Naive thymus-derived CD4-positive, alpha-beta T cell (primary cell): ENCODE data around the gene NRSN1. TPM values are rescaled to one million over a fixed set of nuclear protein-coding genes. Genes with fewer than 3 reads are reported as not detected.

ENCODE experiments used
- ATAC-seq: fragments of 150-1000 bp; cut with Tn5 transposase; 2 replicates; pipeline ENCODE4 v1.10.0; 2021; ENCODE audit warnings: mild to moderate bottlenecking, moderate library complexity
- CTCF ChIA-PET: fragments of 350-600 bp; sonication (Branson Sonifier 250); formaldehyde crosslinking; loops from one replicate; lab custom pipeline; 2021; ENCODE audit warnings: antibody characterized with exemption; lab: Charles Lee
- POLR2A ChIA-PET: fragments of 350-600 bp; sonication (Branson Sonifier 250); formaldehyde crosslinking; loops from one replicate; lab custom pipeline; 2021; ENCODE audit warnings: antibody characterized with exemption, inconsistent platforms; lab: Charles Lee
- DNase-seq, 9 donors: peaks; one replicate each; pipeline versions ENCODE4 v3.0.0 to v3.0.0-alpha.2; 2020 to 2022; ENCODE audit warnings: mixed read lengths in 1 of 9
- H3K27ac ChIP-seq: one replicate; pipeline ENCODE4 v1.7.0; 2013; ENCODE audit warnings: mild to moderate bottlenecking, low read depth, low read length, moderate library complexity
- H3K27me3 ChIP-seq, 2 donors: one replicate each; pipeline ENCODE4 v1.7.0; 2013; ENCODE audit warnings: low read length in 2 of 2, mild to moderate bottlenecking in 2 of 2, moderate library complexity in 2 of 2; ENCODE audit not compliant: control insufficient read depth in 2 of 2, insufficient read depth in 2 of 2
- H3K36me3 ChIP-seq, 3 experiments: 1 replicate in 2 of 3; 2 replicates in 1 of 3; pipeline ENCODE4 v1.7.0; 2013; ENCODE audit warnings: low read length in 3 of 3, mild to moderate bottlenecking in 3 of 3, moderate library complexity in 1 of 3; ENCODE audit not compliant: insufficient read depth in 3 of 3, control insufficient read depth in 2 of 3
- H3K4me1 ChIP-seq, 2 donors: one replicate each; pipeline ENCODE4 v1.7.0; 2013; ENCODE audit warnings: low read length in 2 of 2, mild to moderate bottlenecking in 2 of 2, moderate library complexity in 1 of 2; ENCODE audit not compliant: control insufficient read depth in 2 of 2, insufficient read depth in 2 of 2
- H3K4me3 ChIP-seq: 2 replicates; pipeline ENCODE4 v1.7.0; 2013; ENCODE audit warnings: mild to moderate bottlenecking, low read length
- H3K9me3 ChIP-seq, 3 experiments: 1 replicate in 2 of 3; 2 replicates in 1 of 3; pipeline ENCODE4 v1.7.0; 2013; ENCODE audit warnings: low read length in 3 of 3; ENCODE audit not compliant: control insufficient read depth in 2 of 3
- H3K27ac Mint-ChIP-seq, 9 donors: one replicate each; pipeline ENCODE4 v1.8.0; 2020 to 2022; ENCODE audit warnings: mixed read lengths in 9 of 9, mild to moderate bottlenecking in 8 of 9, moderate library complexity in 5 of 9, inconsistent platforms in 2 of 9
- H3K27me3 Mint-ChIP-seq, 5 donors: one replicate each; pipeline ENCODE4 v1.8.0; 2021 to 2022; ENCODE audit warnings: mixed read lengths in 5 of 5, mild to moderate bottlenecking in 1 of 5
- H3K36me3 Mint-ChIP-seq, 5 donors: one replicate each; pipeline ENCODE4 v1.8.0; 2020 to 2022; ENCODE audit warnings: mixed read lengths in 5 of 5, mild to moderate bottlenecking in 3 of 5, inconsistent platforms in 1 of 5
- H3K4me1 Mint-ChIP-seq, 7 donors: one replicate each; pipeline ENCODE4 v1.8.0; 2020 to 2022; ENCODE audit warnings: mixed read lengths in 7 of 7, mild to moderate bottlenecking in 3 of 7, inconsistent platforms in 1 of 7
- H3K4me3 Mint-ChIP-seq, 10 donors: one replicate each; pipeline ENCODE4 v1.8.0; 2020 to 2022; ENCODE audit warnings: mild to moderate bottlenecking in 10 of 10, mixed read lengths in 10 of 10, moderate library complexity in 6 of 10, inconsistent platforms in 2 of 10
- H3K9me3 Mint-ChIP-seq, 11 donors: one replicate each; pipeline ENCODE4 v1.8.0; 2020 to 2022; ENCODE audit warnings: mixed read lengths in 11 of 11, mild to moderate bottlenecking in 4 of 11, inconsistent platforms in 1 of 11, moderate library complexity in 1 of 11
- intact Hi-C, 2 donors: fragments of 100-400 bp; cut with micrococcal nuclease; formaldehyde crosslinking; loops; one replicate each; pipeline ENCODE4 v1.15.1; 2023
- polyA plus RNA-seq, 2 donors: library from polyadenylated mRNA; unstranded; fragments of 300-500 nt; fragmentation: Illumina TruSeq; gene quantifications; one replicate each; pipeline ENCODE4 v1.2.3, GENCODE V29; 2021
- total RNA-seq, 6 experiments: library from RNA in 5 of 6; stranded (reverse) in 5 of 6; gene quantifications; 1 replicate in 5 of 6; 2 replicates in 1 of 6; pipeline ENCODE4 v1.2.3 and lab custom pipeline; 2021 to 2026

Gene NRSN1
- total and polyA plus RNA-seq, 7 experiments from 2014 or later = not detected

- Histone ChIP-seq H3K4me3 (no peak overlapping the region), H3K36me3 (no peaks in the 10 kb centered on the region), H3K27me3 (no peaks in the 10 kb centered on the region), H3K27ac (no peak overlapping the region), H3K9me3 (no peaks in the 10 kb centered on the region), H3K4me1 (no peaks in the 10 kb centered on the region)
- POLR2A ChIA-PET = no interaction called here
- CTCF ChIA-PET = no interaction called here
- H3K27ac Mint-ChIP-seq = no peak overlapping the region
- H3K9me3 Mint-ChIP-seq = peaks cover 0 to 6% (median 0%) of the 10 kb centered on the region in 11 donors
- no peaks in the 10 kb centered on the region for H3K4me1 Mint-ChIP-seq
- intact Hi-C loops = no loop called here
- DNase-seq = no peak
- ATAC-seq = no peak
- no peak overlapping the region for H3K4me3 Mint-ChIP-seq
- peaks cover 0 to 28% (median 5%) of the 10 kb centered on the region in 5 donors for H3K27me3 Mint-ChIP-seq
- H3K36me3 Mint-ChIP-seq = no peaks in the 10 kb centered on the region
Measured at GRCh38 chr6:24110417-24110816, 15.6 kb upstream of the NRSN1 start.

DNA sequence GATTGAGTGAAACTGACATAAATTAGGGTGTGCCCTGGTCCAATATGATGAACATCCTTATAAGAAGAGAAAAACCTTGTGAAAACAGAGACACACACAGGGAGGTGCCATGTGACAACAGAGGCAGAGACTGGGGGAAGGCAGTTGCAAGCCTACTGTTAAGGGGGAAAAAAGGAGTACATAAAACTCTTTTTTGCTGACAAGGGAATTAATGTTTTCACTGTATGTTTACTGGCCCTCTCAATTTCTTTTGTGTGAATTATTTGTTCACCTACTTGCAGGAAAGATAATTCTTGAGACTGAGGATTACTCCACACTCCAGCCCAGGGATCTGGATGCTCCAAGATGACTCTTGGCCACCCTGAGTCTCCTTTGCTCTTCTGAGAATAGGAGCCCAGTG, 12.1 kb upstream of the NRSN1 start:
- DNase-seq (no peak), ATAC-seq (no peak)
- Histone ChIP-seq H3K4me1 (no peaks in the 10 kb centered on the region), H3K9me3 (no peaks in the 10 kb centered on the region), H3K36me3 (no peaks in the 10 kb centered on the region), H3K4me3 (no peak overlapping the region), H3K27ac (no peak overlapping the region), H3K27me3 (no peaks in the 10 kb centered on the region)
- Mint-ChIP-seq H3K27me3 (peaks cover 0 to 13% (median 0%) of the 10 kb centered on the region in 5 donors), H3K4me1 (no peaks in the 10 kb centered on the region), H3K9me3 (peaks cover 0 to 6% (median 0%) of the 10 kb centered on the region in 11 donors), H3K36me3 (no peaks in the 10 kb centered on the region), H3K27ac (no peak overlapping the region), H3K4me3 (no peak overlapping the region)
- intact Hi-C loops = no loop called here
- POLR2A ChIA-PET = no interaction called here
- CTCF ChIA-PET = no interaction called here

DNA sequence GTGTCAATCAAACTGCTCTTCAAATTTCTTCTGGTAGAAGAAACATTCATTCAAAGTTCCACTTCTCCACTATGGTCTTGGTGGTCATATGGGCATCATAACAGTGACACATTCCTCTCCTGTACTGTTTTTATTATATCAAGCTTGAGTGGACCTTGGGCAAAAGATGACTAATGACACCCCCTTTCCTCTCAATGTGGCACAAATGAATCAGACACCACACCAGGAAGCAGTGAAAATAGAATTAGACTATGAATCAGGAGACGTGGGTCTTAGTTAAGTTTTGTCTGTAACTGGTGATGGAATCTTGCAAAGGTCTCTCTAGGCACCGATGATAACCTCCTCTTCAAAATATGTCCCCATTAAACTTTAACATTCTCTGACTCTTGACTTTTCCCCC, 9.0 kb upstream of the NRSN1 start:
- no peaks in the 10 kb centered on the region for H3K36me3 ChIP-seq
- H3K27ac Mint-ChIP-seq = no peak overlapping the region
- no peaks in the 10 kb centered on the region for H3K9me3 ChIP-seq
- CTCF ChIA-PET = no interaction called here
- no peaks in the 10 kb centered on the region for H3K27me3 ChIP-seq
- ATAC-seq (no peak), DNase-seq (no peak)
- peaks cover 0 to 8% (median 0%) of the 10 kb centered on the region in 11 donors for H3K9me3 Mint-ChIP-seq
- no peak overlapping the region for H3K4me3 ChIP-seq
- intact Hi-C loops = no loop called here
- no peaks in the 10 kb centered on the region for H3K4me1 ChIP-seq
- no peak overlapping the region for H3K4me3 Mint-ChIP-seq
- no peaks in the 10 kb centered on the region for H3K4me1 Mint-ChIP-seq
- peaks cover 0 to 16% (median 9%) of the 10 kb centered on the region in 5 donors for H3K27me3 Mint-ChIP-seq
- H3K36me3 Mint-ChIP-seq = no peaks in the 10 kb centered on the region
- no peak overlapping the region for H3K27ac ChIP-seq
- POLR2A ChIA-PET = no interaction called here

DNA sequence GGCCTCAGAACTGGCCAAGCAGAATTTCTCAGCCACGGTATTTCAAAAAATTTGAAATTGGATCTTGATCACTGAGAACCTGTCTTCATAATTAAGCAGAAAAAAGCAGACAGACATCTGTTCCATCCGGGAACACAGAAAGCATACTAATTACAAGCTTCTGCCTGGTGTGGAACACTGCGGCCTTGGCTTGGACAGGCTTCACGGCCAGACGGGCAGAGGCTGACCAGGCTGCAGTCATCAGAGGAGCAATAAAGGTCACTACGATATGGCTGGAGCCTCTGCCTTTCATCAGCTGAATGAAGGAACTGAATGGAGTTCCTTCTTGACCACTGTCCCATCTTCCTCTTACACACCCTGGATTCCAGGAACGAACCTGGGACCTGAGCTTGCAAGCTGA, 3.9 kb upstream of the NRSN1 start:
- no peak overlapping the region for H3K4me3 ChIP-seq
- peaks cover 0 to 4% (median 0%) of the 10 kb centered on the region in 5 donors for H3K36me3 Mint-ChIP-seq
- H3K27me3 Mint-ChIP-seq = peaks cover 12 to 56% (median 40%) of the 10 kb centered on the region in 5 donors
- peaks cover 0 to 17% (median 8%) of the 10 kb centered on the region in 11 donors for H3K9me3 Mint-ChIP-seq
- intact Hi-C loops = no loop called here
- H3K4me1 ChIP-seq = no peaks in the 10 kb centered on the region
- peak overlapping the region in 1 of 9 donors; percentile 16 for H3K27ac Mint-ChIP-seq
- ChIA-PET POLR2A (no interaction called here), CTCF (no interaction called here)
- no peaks in the 10 kb centered on the region for H3K36me3 ChIP-seq
- no peaks in the 10 kb centered on the region for H3K27me3 ChIP-seq
- H3K4me3 Mint-ChIP-seq = no peak overlapping the region
- DNase-seq (no peak), ATAC-seq (no peak)
- peaks cover 0 to 5% (median 0%) of the 10 kb centered on the region in 7 donors for H3K4me1 Mint-ChIP-seq
- no peak overlapping the region for H3K27ac ChIP-seq
- H3K9me3 ChIP-seq = no peaks in the 10 kb centered on the region

- no peak overlapping the region for H3K27ac Mint-ChIP-seq
- CTCF ChIA-PET = no interaction called here
- intact Hi-C loops = no loop called here
- peak in 6 of 9 donors; percentile 1 to 35 (median 14) for DNase-seq
- H3K4me1 Mint-ChIP-seq = peaks cover 0 to 5% (median 0%) of the 10 kb centered on the region in 7 donors
- peak overlapping the region in 4 of 10 donors; percentile 0 to 49 (median 30) for H3K4me3 Mint-ChIP-seq
- peaks cover 0 to 4% (median 0%) of the 10 kb centered on the region in 5 donors for H3K36me3 Mint-ChIP-seq
- H3K27ac ChIP-seq = no peak overlapping the region
- no peak for ATAC-seq
- H3K36me3 ChIP-seq = no peaks in the 10 kb centered on the region
- peaks cover 0 to 17% (median 8%) of the 10 kb centered on the region in 11 donors for H3K9me3 Mint-ChIP-seq
- H3K4me3 ChIP-seq = no peak overlapping the region
- no peaks in the 10 kb centered on the region for H3K9me3 ChIP-seq
- POLR2A ChIA-PET = no interaction called here
- H3K27me3 Mint-ChIP-seq = peaks cover 12 to 68% (median 48%) of the 10 kb centered on the region in 5 donors
- H3K4me1 ChIP-seq = no peaks in the 10 kb centered on the region
- H3K27me3 ChIP-seq = no peaks in the 10 kb centered on the region
Measured at GRCh38 chr6:24126586-24127192, 674 bp downstream of the NRSN1 start.

DNA sequence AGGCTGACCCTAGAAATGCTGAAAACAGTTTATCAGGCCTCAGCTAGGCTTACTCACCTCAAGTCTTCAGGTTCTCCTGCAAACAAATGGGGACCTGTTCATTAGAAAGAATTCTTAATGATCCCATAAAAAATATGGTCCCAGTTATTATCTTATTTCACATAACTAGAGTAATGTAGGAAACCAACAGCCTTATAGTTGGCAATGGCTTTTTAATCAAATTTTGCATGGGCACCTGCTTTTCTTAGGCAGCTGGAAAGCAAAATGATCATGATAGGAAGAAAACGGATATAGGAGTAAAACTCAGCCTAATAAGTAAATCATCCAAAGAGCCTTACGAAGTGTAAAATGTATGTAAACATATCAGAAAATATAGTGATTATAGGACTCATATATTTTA, 1.3 kb downstream of the NRSN1 start:
- POLR2A ChIA-PET = no interaction called here
- peaks cover 0 to 4% (median 0%) of the 10 kb centered on the region in 5 donors for H3K36me3 Mint-ChIP-seq
- no peak overlapping the region for H3K27ac Mint-ChIP-seq
- peaks cover 0 to 17% (median 8%) of the 10 kb centered on the region in 11 donors for H3K9me3 Mint-ChIP-seq
- Histone ChIP-seq H3K36me3 (no peaks in the 10 kb centered on the region), H3K27me3 (no peaks in the 10 kb centered on the region), H3K4me1 (no peaks in the 10 kb centered on the region), H3K4me3 (no peak overlapping the region), H3K9me3 (no peaks in the 10 kb centered on the region), H3K27ac (no peak overlapping the region)
- DNase-seq (no peak), ATAC-seq (no peak)
- H3K4me3 Mint-ChIP-seq = no peak overlapping the region
- H3K27me3 Mint-ChIP-seq = peaks cover 12 to 66% (median 43%) of the 10 kb centered on the region in 5 donors
- intact Hi-C loops = no loop called here
- CTCF ChIA-PET = no interaction called here
- peaks cover 0 to 5% (median 0%) of the 10 kb centered on the region in 7 donors for H3K4me1 Mint-ChIP-seq

GRCh38 chr6:24131751-24132150, 5.7 kb downstream of the NRSN1 start:
- intact Hi-C loops = no loop called here
- Histone ChIP-seq H3K4me1 (no peaks in the 10 kb centered on the region), H3K36me3 (no peaks in the 10 kb centered on the region), H3K9me3 (no peaks in the 10 kb centered on the region), H3K4me3 (no peak overlapping the region), H3K27me3 (no peaks in the 10 kb centered on the region), H3K27ac (no peak overlapping the region)
- no peaks in the 10 kb centered on the region for H3K4me1 Mint-ChIP-seq
- ChIA-PET POLR2A (no interaction called here), CTCF (no interaction called here)
- H3K4me3 Mint-ChIP-seq = no peak overlapping the region
- peaks cover 0 to 10% (median 4%) of the 10 kb centered on the region in 11 donors for H3K9me3 Mint-ChIP-seq
- DNase-seq (no peak), ATAC-seq (no peak)
- peaks cover 2 to 53% (median 29%) of the 10 kb centered on the region in 5 donors for H3K27me3 Mint-ChIP-seq
- no peak overlapping the region for H3K27ac Mint-ChIP-seq
- peaks cover 0 to 13% (median 0%) of the 10 kb centered on the region in 5 donors for H3K36me3 Mint-ChIP-seq
